Stimulated activated naive CD4-positive, alpha-beta T cell (primary cell): Measurements from ENCODE around the gene NOL12.
"Not testable (repeated sequence)": the region's sequence is repeated elsewhere in the genome, so short reads cannot be mapped to it uniquely, and the experiment has no call there.

ENCODE experiments used
- DNase-seq, 6 experiments: peaks; one replicate each; lab custom pipeline; 2025; lab: John Stamatoyannopoulos, UW

Gene NOL12

GRCh38 chr22:37679670-37680069, 6.5 kb upstream of the NOL12 start:
- DNase-seq = no peak

- no peak for DNase-seq
Observed at GRCh38 chr22:37680191-37680851, 5.8 kb upstream of the NOL12 start.

- DNase-seq = no peak
Observed at GRCh38 chr22:37681001-37681424, 5.1 kb upstream of the NOL12 start.

- DNase-seq = peak; percentile 27 to 76 (median 60)
Observed at GRCh38 chr22:37681556-37682049, 4.5 kb upstream of the NOL12 start.

GRCh38 chr22:37684803-37685615, 1.1 kb upstream of the NOL12 start:
- no peak for DNase-seq

GRCh38 chr22:37690407-37690806, 4.3 kb downstream of the NOL12 start:
- no peak for DNase-seq

- DNase-seq = no peak
Observed at GRCh38 chr22:37690901-37691504, 4.9 kb downstream of the NOL12 start.

- DNase-seq = no peak
Observed at GRCh38 chr22:37692627-37693285, 6.6 kb downstream of the NOL12 start.

- DNase-seq = not testable (repeated sequence)
Observed at GRCh38 chr22:37694131-37694530, 8.0 kb downstream of the NOL12 start.

- DNase-seq = not testable (repeated sequence)
Observed at GRCh38 chr22:37696260-37696656, 10.1 kb downstream of the NOL12 start.

- DNase-seq = peak; percentile 73 to 84 (median 80)
Observed at GRCh38 chr22:37696657-37697537, 10.8 kb downstream of the NOL12 start, which contains the start of gene TRIOBP. Gene TRIOBP, plus strand, starts transcription at chr22:37697048. Its CDS starts 4,318 bp downstream, at chr22:37701366.

GRCh38 chr22:37697538-37697835, 11.3 kb downstream of the NOL12 start:
- DNase-seq = no peak

- DNase-seq = no peak
Observed at GRCh38 chr22:37701141-37701786, 15.1 kb downstream of the NOL12 start.

GRCh38 chr22:37703906-37704305, 17.8 kb downstream of the NOL12 start:
- DNase-seq = no peak

GRCh38 chr22:37704645-37705044, 18.5 kb downstream of the NOL12 start:
- DNase-seq = no peak

GRCh38 chr22:37705205-37705604, 19.1 kb downstream of the NOL12 start:
- DNase-seq = no peak

- DNase-seq = no peak
Observed at GRCh38 chr22:37708580-37709444, 22.7 kb downstream of the NOL12 start.

GRCh38 chr22:37709445-37709765, 23.3 kb downstream of the NOL12 start:
- DNase-seq = no peak

GRCh38 chr22:37710675-37711074, 24.5 kb downstream of the NOL12 start:
- DNase-seq = no peak

GRCh38 chr22:37711490-37711889, 25.3 kb downstream of the NOL12 start:
- DNase-seq = no peak
